AG04449 (cell line): ENCODE measurements around the gene C16orf92.

Experiments
- CTCF ChIA-PET: fragments of 350-600 bp; formaldehyde crosslinking; extraction: SDS; loops from one replicate; lab custom pipeline; 2021; ENCODE audit warnings: antibody characterized with exemption; lab: Yijun Ruan, JAX
- POLR2A ChIA-PET: fragments of 400-600, 350-600 bp; formaldehyde crosslinking; extraction: SDS; loops from one replicate; lab custom pipeline; 2020; ENCODE audit warnings: antibody characterized with exemption, inconsistent platforms; lab: Yijun Ruan, JAX
- DNase-seq: peaks from one replicate; pipeline ENCODE4 v3.0.0-alpha.2; 2010; ENCODE audit warnings: low read depth, low spot score
- H3K4me3 ChIP-seq: 2 replicates; pipeline ENCODE4 v1.5.1; 2011; ENCODE audit warnings: low read depth, mild to moderate bottlenecking, control low read depth, low read length
- CTCF ChIP-seq: IDR thresholded peaks from one replicate; pipeline ENCODE4 v1.5.1; 2011; ENCODE audit warnings: mild to moderate bottlenecking, moderate library complexity, low read length, control low read depth, inconsistent platforms; ENCODE audit not compliant: insufficient read depth; ENCODE audit errors: missing control alignments

C16orf92 gene

GRCh38 chr16:30005341-30006094 lies 17.5 kb upstream of the C16orf92 start:
- H3K4me3 ChIP-seq, result no peak overlapping the region
- DNase-seq, result no peak
- CTCF ChIA-PET, result interaction anchor here (0.6 to 3.5 kb wide), 21 partner anchors 9 to 307 kb away, joined by 3 to 23 read pairs (median 3); partner anchors contain the start of genes HIRIP3, INO80E, KCTD13 and SEZ6L2
- POLR2A ChIA-PET, result interaction anchor here (0.6 to 1.3 kb wide), 3 partner anchors 104 to 197 kb away, joined by 3 to 4 read pairs (median 3); partner anchors contain the start of gene ASPHD1
- peak; percentile 73 for TF ChIP-seq CTCF

- no peak overlapping the region for H3K4me3 ChIP-seq
- no peak for TF ChIP-seq CTCF
- ChIA-PET POLR2A (interaction anchor here (0.6 kb wide), 2 partner anchors 104 to 197 kb away, joined by 3 read pairs; no protein-coding TSS in a partner anchor), CTCF (interaction anchor here (0.6 to 3.5 kb wide), 17 partner anchors 10 to 307 kb away, joined by 3 to 23 read pairs (median 4); partner anchors contain the start of genes HIRIP3, INO80E, KCTD13 and SEZ6L2)
- DNase-seq, result no peak
These were observed 16.9 kb upstream of the C16orf92 start for GRCh38 chr16:30006095-30006473.

- DNase-seq, result no peak
- ChIA-PET POLR2A (no interaction called here), CTCF (interaction anchor here (1.1 to 3.5 kb wide), 6 partner anchors 11 to 308 kb away, joined by 3 to 23 read pairs (median 6); partner anchors contain the start of genes HIRIP3, INO80E and SEZ6L2)
- TF ChIP-seq CTCF, result no peak
- no peak overlapping the region for H3K4me3 ChIP-seq
These were observed 16.2 kb upstream of the C16orf92 start for GRCh38 chr16:30006659-30007377.

- no peak for DNase-seq
- H3K4me3 ChIP-seq, result no peak overlapping the region
- no peak for TF ChIP-seq CTCF
- CTCF ChIA-PET, result interaction anchor here (1.1 to 3.5 kb wide), 3 partner anchors 10 to 11 kb away, joined by 5 to 23 read pairs (median 5); partner anchors contain the start of genes HIRIP3 and INO80E
- POLR2A ChIA-PET, result no interaction called here
These were observed 15.6 kb upstream of the C16orf92 start for GRCh38 chr16:30007378-30007895.

- TF ChIP-seq CTCF, result no peak
- DNase-seq, result no peak
- H3K4me3 ChIP-seq, result no peak overlapping the region
- ChIA-PET CTCF (interaction anchor here (1.7 kb wide), 1 partner anchor 10 kb away, joined by 4 read pairs; no protein-coding TSS in a partner anchor), POLR2A (interaction anchor here (0.6 kb wide), 2 partner anchors 12 to 46 kb away, joined by 3 to 5 read pairs; no protein-coding TSS in a partner anchor)
These were observed 13.7 kb upstream of the C16orf92 start for GRCh38 chr16:30009085-30009862.
